Activated CD4-positive, alpha-beta T cell treated with anti-CD3 and anti-CD28 coated beads, Interleukin-2, amount 10 ng/mL, durations not matched to agents 7 days and 5 days (primary cell): ENCODE measurements around the gene ANXA9. TPM values are rescaled to one million over a fixed set of nuclear protein-coding genes. Genes with fewer than 3 reads are reported as not detected.

ENCODE experiments used
- CTCF ChIA-PET: fragments of 350-600 bp; sonication (Branson Sonifier 250); formaldehyde crosslinking; loops from one replicate; lab custom pipeline; 2021; ENCODE audit warnings: antibody characterized with exemption; lab: Charles Lee
- POLR2A ChIA-PET: fragments of 350-600 bp; sonication (Branson Sonifier 250); formaldehyde crosslinking; loops from one replicate; lab custom pipeline; 2021; ENCODE audit warnings: antibody characterized with exemption; lab: Charles Lee
- DNase-seq: peaks from one replicate; pipeline ENCODE4 v3.0.0-alpha.2; 2020
- H3K27ac Mint-ChIP-seq: one replicate; pipeline ENCODE4 v1.8.0; 2021; ENCODE audit warnings: mild to moderate bottlenecking, moderate library complexity, mixed read lengths
- H3K27me3 Mint-ChIP-seq: one replicate; pipeline ENCODE4 v1.8.0; 2021; ENCODE audit warnings: mixed read lengths
- H3K36me3 Mint-ChIP-seq: one replicate; pipeline ENCODE4 v1.8.0; 2021; ENCODE audit warnings: low read depth, mixed read lengths
- H3K4me1 Mint-ChIP-seq: one replicate; pipeline ENCODE4 v1.8.0; 2021; ENCODE audit warnings: mixed read lengths
- H3K4me3 Mint-ChIP-seq: one replicate; pipeline ENCODE4 v1.8.0; 2021; ENCODE audit warnings: mild to moderate bottlenecking, moderate library complexity, mixed read lengths
- H3K9me3 Mint-ChIP-seq: one replicate; pipeline ENCODE4 v1.8.0; 2021; ENCODE audit warnings: mixed read lengths
- total RNA-seq, 2 experiments: library from RNA; stranded (reverse); gene quantifications; one replicate each; pipeline ENCODE4 v1.2.3, GENCODE V29; 2021

Gene ANXA9
- total RNA-seq, 2 experiments from 2014 or later = 0.10 TPM; not detected in 1

DNA sequence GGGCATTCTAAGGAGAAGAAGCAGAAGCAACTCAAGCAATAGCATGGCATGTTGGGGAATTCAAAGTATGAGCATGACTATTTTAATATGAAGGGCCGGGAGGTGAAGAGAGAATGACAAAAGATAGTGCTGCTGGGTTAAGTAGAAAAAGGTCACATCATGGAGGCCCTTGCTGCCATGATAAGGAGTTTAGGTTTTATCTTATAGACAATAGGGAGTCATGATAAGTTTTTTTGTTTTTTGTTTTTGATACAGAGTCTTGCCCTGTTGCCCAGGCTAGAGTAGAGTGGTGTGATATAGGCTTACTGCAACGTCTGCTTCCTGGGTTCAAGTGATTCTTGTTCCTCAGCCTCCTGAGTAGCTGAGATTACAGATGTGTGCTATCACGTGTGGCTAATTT lies 57.4 kb downstream of the ANXA9 start:
- H3K9me3 Mint-ChIP-seq = no peaks in the 10 kb centered on the region
- H3K27me3 Mint-ChIP-seq = no peaks in the 10 kb centered on the region
- CTCF ChIA-PET = interaction anchor here (0.6 to 1.5 kb wide), 5 partner anchors 9 to 117 kb away, joined by 3 to 6 read pairs (median 4); partner anchors contain the start of genes C1orf56, CDC42SE1, MLLT11 and TNFAIP8L2
- peaks cover 9% of the 10 kb centered on the region for H3K36me3 Mint-ChIP-seq
- H3K27ac Mint-ChIP-seq = no peak overlapping the region
- H3K4me3 Mint-ChIP-seq = no peak overlapping the region
- no peak for DNase-seq
- H3K4me1 Mint-ChIP-seq = peaks cover 15% of the 10 kb centered on the region
- POLR2A ChIA-PET = no interaction called here

DNA sequence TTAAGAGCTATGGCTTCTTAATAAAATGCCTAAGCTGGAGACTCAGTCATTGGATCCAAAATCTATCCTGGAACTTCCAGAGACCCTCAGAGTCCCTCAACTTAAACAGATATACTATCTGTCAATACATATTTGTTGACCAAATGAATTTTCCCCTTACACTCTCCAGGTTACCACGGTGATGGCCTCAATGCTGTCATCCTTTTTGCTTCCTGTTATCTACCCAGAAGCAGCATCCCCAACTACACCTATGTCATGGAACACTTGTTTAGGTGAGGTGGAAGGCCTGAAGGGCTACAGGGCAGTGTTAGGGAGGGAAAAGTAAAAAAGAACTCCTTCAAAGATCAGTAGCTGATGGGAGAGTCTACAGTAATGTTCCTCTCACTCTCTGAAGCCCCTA lies 61.1 kb downstream of the ANXA9 start:
- no peaks in the 10 kb centered on the region for H3K9me3 Mint-ChIP-seq
- ChIA-PET CTCF (interaction anchor here (0.5 to 1.2 kb wide), 7 partner anchors 13 to 241 kb away, joined by 3 to 7 read pairs (median 3); partner anchors contain the start of genes CDC42SE1, GABPB2 and MLLT11), POLR2A (interaction anchor here (0.5 kb wide), 1 partner anchor 227 kb away, joined by 3 read pairs; no protein-coding TSS in a partner anchor)
- peaks cover 1% of the 10 kb centered on the region for H3K36me3 Mint-ChIP-seq
- peak; percentile 18 for DNase-seq
- no peak overlapping the region for H3K4me3 Mint-ChIP-seq
- no peaks in the 10 kb centered on the region for H3K27me3 Mint-ChIP-seq
- peaks cover 28% of the 10 kb centered on the region for H3K4me1 Mint-ChIP-seq
- H3K27ac Mint-ChIP-seq = no peak overlapping the region

Other genes starting within 250 kb of the ANXA9 start
- gene CTSS, start 216.5 kb upstream of the ANXA9 start, total RNA-seq = 100 to 1,000 TPM; 111 to 117 TPM
- gene CTSK, start 174.0 kb upstream of the ANXA9 start, total RNA-seq = 1 to 10 TPM; 5.1 to 5.8 TPM
- gene ARNT, start 105.7 kb upstream of the ANXA9 start, total RNA-seq = 10 to 100 TPM; 38.6 to 40.5 TPM
- not detected for gene CTXND2, start 95.2 kb upstream of the ANXA9 start, total RNA-seq
- 10 to 100 TPM; 51.1 to 58.1 TPM for gene SETDB1, start 55.9 kb upstream of the ANXA9 start, total RNA-seq
- 100 to 1,000 TPM; 173 to 192 TPM for gene CERS2, start 7.5 kb upstream of the ANXA9 start, total RNA-seq
- 10 to 100 TPM; 23.9 to 24.3 TPM for gene MINDY1, start 24.6 kb downstream of the ANXA9 start, total RNA-seq
- gene PRUNE1, start 26.2 kb downstream of the ANXA9 start, total RNA-seq = 10 to 100 TPM; 18.8 to 19.1 TPM
- gene BNIPL, start 54.3 kb downstream of the ANXA9 start, total RNA-seq = 1 to 10 TPM in 1 of 2 experiments, under 1 TPM in 1; 0.99 to 1.5 TPM
- gene C1orf56, start 65.5 kb downstream of the ANXA9 start, total RNA-seq = 1 to 10 TPM in 1 of 2 experiments, under 1 TPM in 1; 0.62 to 1.3 TPM
- gene CDC42SE1, start 77.3 kb downstream of the ANXA9 start, total RNA-seq = 100 to 1,000 TPM; 350 to 360 TPM
- 1 to 10 TPM; 3.6 to 4.7 TPM for gene MLLT11, start 78.1 kb downstream of the ANXA9 start, total RNA-seq
- gene GABPB2, start 88.5 kb downstream of the ANXA9 start, total RNA-seq = 10 to 100 TPM; 28.1 to 30.9 TPM
- gene SEMA6C, start 164.3 kb downstream of the ANXA9 start, total RNA-seq = 1 to 10 TPM; 3.8 TPM
- 10 to 100 TPM; 33.7 to 38.4 TPM for gene TNFAIP8L2, start 174.4 kb downstream of the ANXA9 start, total RNA-seq
- gene LYSMD1, start 183.6 kb downstream of the ANXA9 start, total RNA-seq = 1 to 10 TPM; 4.0 to 4.9 TPM
- gene SCNM1, start 183.9 kb downstream of the ANXA9 start, total RNA-seq = 10 to 100 TPM; 63.7 to 70.9 TPM
- gene TMOD4, start 193.7 kb downstream of the ANXA9 start, total RNA-seq = 1 to 10 TPM; 2.0 to 2.7 TPM
- 10 to 100 TPM; 77.1 to 79.6 TPM for gene VPS72, start 207.9 kb downstream of the ANXA9 start, total RNA-seq
- 10 to 100 TPM; 61.6 to 63.4 TPM for gene PIP5K1A, start 216.3 kb downstream of the ANXA9 start, total RNA-seq